Caco-2 (cell line): ENCODE data around the gene LDOC1. TPM values are rescaled to one million over a fixed set of nuclear protein-coding genes. Genes with fewer than 3 reads are reported as not detected.

ENCODE experiments used
- BruUV-seq: library from RNA; stranded (reverse); fragments of 400-500 nt; replicated peaks from 2 replicates; lab custom pipeline; 2021; lab: Mats Ljungman, UMichigan
- CTCF ChIA-PET: fragments of 300-600 bp; sonication (Branson Sonifier 250); formaldehyde crosslinking; loops from one replicate; lab custom pipeline; 2022; ENCODE audit warnings: antibody characterized with exemption; lab: Charles Lee
- POLR2A ChIA-PET: fragments of 300-600 bp; sonication (Branson Sonifier 250); formaldehyde crosslinking; loops from one replicate; lab custom pipeline; 2022; ENCODE audit warnings: antibody characterized with exemption; lab: Charles Lee
- DNase-seq, 2 experiments: peaks; one replicate each; pipeline versions ENCODE4 v3.0.0 to v3.0.0-alpha.2; 2020 to 2022
- H3K27me3 ChIP-seq: replicated peaks from 2 replicates; pipeline ENCODE4 v1.6.0; 2011; ENCODE audit warnings: low read length; ENCODE audit not compliant: control insufficient read depth, insufficient read depth
- H3K36me3 ChIP-seq: 2 replicates; pipeline ENCODE4 v1.5.1; 2011; ENCODE audit warnings: low read length; ENCODE audit not compliant: control insufficient read depth, insufficient read depth
- H3K4me1 ChIP-seq: fragments of 250-450 bp; sonication (Bioruptor Pico); 2 replicates; pipeline ENCODE4 v1.5.1; 2020; ENCODE audit warnings: mild to moderate bottlenecking
- H3K4me3 ChIP-seq: 2 replicates; pipeline ENCODE4 v1.5.1; 2011; ENCODE audit warnings: low read depth, mild to moderate bottlenecking, control low read depth, low read length
- H3K9me3 ChIP-seq: fragments of 250-450 bp; sonication (Bioruptor Pico); 2 replicates; pipeline ENCODE4 v1.5.1; 2020; ENCODE audit warnings: mild to moderate bottlenecking, moderate library complexity
- H3K27ac Mint-ChIP-seq: one replicate; pipeline ENCODE4 v1.8.0; 2022; ENCODE audit warnings: mixed read lengths; ENCODE audit not compliant: unreplicated experiment
- H3K27me3 Mint-ChIP-seq: one replicate; pipeline ENCODE4 v1.8.0; 2022; ENCODE audit warnings: mixed read lengths; ENCODE audit not compliant: insufficient read depth, unreplicated experiment
- H3K36me3 Mint-ChIP-seq: one replicate; pipeline ENCODE4 v1.8.0; 2022; ENCODE audit warnings: mild to moderate bottlenecking, mixed read lengths; ENCODE audit not compliant: insufficient read depth, unreplicated experiment
- H3K4me1 Mint-ChIP-seq: one replicate; pipeline ENCODE4 v1.8.0; 2022; ENCODE audit warnings: low read depth, mixed read lengths; ENCODE audit not compliant: unreplicated experiment
- H3K4me3 Mint-ChIP-seq: one replicate; pipeline ENCODE4 v1.8.0; 2022; ENCODE audit warnings: mild to moderate bottlenecking, moderate library complexity, mixed read lengths; ENCODE audit not compliant: unreplicated experiment
- H3K9me3 Mint-ChIP-seq: one replicate; pipeline ENCODE4 v1.8.0; 2022; ENCODE audit warnings: mixed read lengths; ENCODE audit not compliant: unreplicated experiment
- intact Hi-C: fragments of 100-400 bp; cut with micrococcal nuclease; formaldehyde crosslinking; loops from one replicate; pipeline ENCODE4 v1.10.0; 2022; ENCODE audit not compliant: unreplicated experiment
- total RNA-seq: library from RNA; stranded (reverse); gene quantifications from 2 replicates; pipeline ENCODE4 v1.2.3, GENCODE V29; 2022
- TF ChIP-seq, protein P1 (sequence below), 2 experiments: fragments of 200-600 bp in 1 of 2; IDR thresholded peaks; 1 replicate in 1 of 2; 2 replicates in 1 of 2; pipeline versions ENCODE4 v1.5.1 to v1.8.0; 2011 to 2022; ENCODE audit warnings: antibody characterized with exemption in 1 of 2, control low read depth in 1 of 2, inconsistent platforms in 1 of 2, low read depth in 1 of 2, low read length in 1 of 2, mild to moderate bottlenecking in 1 of 2, moderate library complexity in 1 of 2; ENCODE audit not compliant: insufficient read depth in 1 of 2, severe bottlenecking in 1 of 2, unreplicated experiment in 1 of 2

The LDOC1 gene
- total RNA-seq, 1 experiment from 2014 or later: not detected

DNA sequence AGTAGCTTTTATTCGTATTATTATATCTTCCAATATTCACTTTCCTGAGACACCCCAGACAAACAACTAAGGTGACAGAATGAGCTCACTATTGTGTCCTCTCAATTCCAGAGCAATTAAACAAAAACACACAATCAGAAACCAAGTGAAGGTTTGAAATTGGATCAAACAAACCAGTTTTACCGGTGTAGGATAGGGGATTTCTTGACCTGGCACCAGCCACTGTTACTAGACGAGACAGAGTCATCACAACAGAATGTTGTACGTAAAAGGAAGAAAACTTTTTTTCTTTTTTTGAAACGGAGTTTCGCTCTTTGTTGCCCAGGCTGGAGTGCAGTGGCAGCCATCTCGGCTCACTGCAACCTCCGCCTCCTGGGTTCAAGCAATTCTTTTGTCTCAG, 43.7 kb downstream of the LDOC1 start:
- BruUV-seq: no TSS peak
- Mint-ChIP-seq H3K27me3 (no peaks in the 10 kb centered on the region), H3K36me3 (no peaks in the 10 kb centered on the region), H3K4me1 (no peaks in the 10 kb centered on the region), H3K9me3 (no peaks in the 10 kb centered on the region), H3K27ac (no peak overlapping the region), H3K4me3 (no peak overlapping the region)
- no peak overlapping the region for H3K4me3 ChIP-seq
- no peak for DNase-seq
- no peaks in the 10 kb centered on the region for H3K4me1 ChIP-seq
- intact Hi-C loops: no loop called here
- H3K9me3 ChIP-seq: no peaks in the 10 kb centered on the region
- POLR2A ChIA-PET: no interaction called here
- TF ChIP-seq, protein P1, sequence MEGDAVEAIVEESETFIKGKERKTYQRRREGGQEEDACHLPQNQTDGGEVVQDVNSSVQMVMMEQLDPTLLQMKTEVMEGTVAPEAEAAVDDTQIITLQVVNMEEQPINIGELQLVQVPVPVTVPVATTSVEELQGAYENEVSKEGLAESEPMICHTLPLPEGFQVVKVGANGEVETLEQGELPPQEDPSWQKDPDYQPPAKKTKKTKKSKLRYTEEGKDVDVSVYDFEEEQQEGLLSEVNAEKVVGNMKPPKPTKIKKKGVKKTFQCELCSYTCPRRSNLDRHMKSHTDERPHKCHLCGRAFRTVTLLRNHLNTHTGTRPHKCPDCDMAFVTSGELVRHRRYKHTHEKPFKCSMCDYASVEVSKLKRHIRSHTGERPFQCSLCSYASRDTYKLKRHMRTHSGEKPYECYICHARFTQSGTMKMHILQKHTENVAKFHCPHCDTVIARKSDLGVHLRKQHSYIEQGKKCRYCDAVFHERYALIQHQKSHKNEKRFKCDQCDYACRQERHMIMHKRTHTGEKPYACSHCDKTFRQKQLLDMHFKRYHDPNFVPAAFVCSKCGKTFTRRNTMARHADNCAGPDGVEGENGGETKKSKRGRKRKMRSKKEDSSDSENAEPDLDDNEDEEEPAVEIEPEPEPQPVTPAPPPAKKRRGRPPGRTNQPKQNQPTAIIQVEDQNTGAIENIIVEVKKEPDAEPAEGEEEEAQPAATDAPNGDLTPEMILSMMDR (IDR thresholded peaks at IDR 0.05; ENCODE audit: insufficient read depth in 1 of 2, low read depth in 1 of 2, low read length in 1 of 2, severe bottlenecking in 1 of 2, unreplicated experiment in 1 of 2): no peak
- H3K27me3 ChIP-seq: no peaks in the 10 kb centered on the region
- CTCF ChIA-PET: no interaction called here
- H3K36me3 ChIP-seq: no peaks in the 10 kb centered on the region

DNA sequence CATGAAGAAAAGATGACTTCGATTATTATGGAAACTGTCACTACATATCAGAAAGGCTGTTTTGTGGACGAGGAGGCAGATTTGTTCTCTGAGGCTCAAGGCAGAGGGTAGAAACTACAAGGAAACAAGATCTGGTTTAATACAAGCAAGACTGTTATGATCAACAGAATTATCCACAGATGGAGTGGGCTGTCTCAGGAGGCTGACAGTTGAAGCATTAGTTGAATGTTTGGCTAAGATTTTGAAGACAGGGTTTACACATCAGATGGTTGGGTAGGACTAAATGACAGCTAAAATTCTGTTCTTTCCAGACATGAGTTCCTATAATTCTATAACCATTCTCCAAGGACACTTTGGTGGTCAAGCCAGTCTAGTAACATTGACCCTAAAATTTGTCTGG, 49.8 kb downstream of the LDOC1 start:
- no peaks in the 10 kb centered on the region for H3K36me3 Mint-ChIP-seq
- H3K27me3 Mint-ChIP-seq: no peaks in the 10 kb centered on the region

More for the DNA sequence above, 49.8 kb downstream of the LDOC1 start:
- no peaks in the 10 kb centered on the region for H3K4me1 Mint-ChIP-seq
- no peaks in the 10 kb centered on the region for H3K27me3 ChIP-seq
- DNase-seq: no peak
- H3K36me3 ChIP-seq: no peaks in the 10 kb centered on the region
- H3K9me3 Mint-ChIP-seq: no peaks in the 10 kb centered on the region
- H3K4me3 ChIP-seq: no peak overlapping the region
- no peaks in the 10 kb centered on the region for H3K9me3 ChIP-seq
- ChIA-PET POLR2A (no interaction called here), CTCF (no interaction called here)
- intact Hi-C loops: no loop called here
- BruUV-seq: no TSS peak
- H3K27ac Mint-ChIP-seq: no peak overlapping the region
- H3K4me1 ChIP-seq: no peaks in the 10 kb centered on the region
- TF ChIP-seq, protein P1 (IDR thresholded peaks at IDR 0.05; ENCODE audit: insufficient read depth in 1 of 2, low read depth in 1 of 2, low read length in 1 of 2, severe bottlenecking in 1 of 2, unreplicated experiment in 1 of 2): no peak
- H3K4me3 Mint-ChIP-seq: no peak overlapping the region

Other genes starting within 250 kb of the LDOC1 start
- gene SPANXB1, start 174.5 kb downstream of the LDOC1 start, total RNA-seq: not detected in 2 replicates
- not detected in 2 replicates for gene SPANXC, start 65.4 kb upstream of the LDOC1 start, total RNA-seq